PC-9 (cell line): ENCODE data around the gene HS3ST4.

Source experiments
- EZH2 ChIP-seq: fragments of 200-600 bp; sonication (generic); IDR thresholded peaks from 2 replicates; pipeline ENCODE4 v1.8.0; 2017; ENCODE audit warnings: antibody characterized with exemption, low read depth
- TF ChIP-seq, protein P1 (sequence below): fragments of 200-600 bp; sonication (generic); conservative IDR thresholded peaks from 2 replicates; pipeline ENCODE4 v1.6.1; 2017; ENCODE audit warnings: mixed run types, antibody characterized with exemption, mild to moderate bottlenecking, moderate library complexity

DNA sequence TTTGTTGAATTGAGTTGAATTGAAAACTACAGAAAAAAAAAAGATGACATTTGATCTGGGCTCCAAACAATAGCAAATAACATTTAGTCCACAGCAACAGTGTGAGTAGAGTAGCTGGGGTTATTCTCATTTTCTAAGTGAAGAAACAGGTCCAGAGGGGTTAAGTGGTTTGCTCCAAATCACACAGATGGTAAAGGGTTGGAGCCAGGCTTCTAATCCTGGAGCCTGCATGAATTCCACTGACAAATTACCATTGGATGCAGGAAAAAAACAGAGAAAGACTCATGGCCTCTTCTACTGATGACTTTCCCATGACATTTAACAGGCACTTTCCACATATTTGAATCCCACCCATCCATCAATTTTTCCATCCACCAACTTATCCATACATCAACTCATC lies 182.4 kb downstream of the HS3ST4 start:
- TF ChIP-seq, protein P1, sequence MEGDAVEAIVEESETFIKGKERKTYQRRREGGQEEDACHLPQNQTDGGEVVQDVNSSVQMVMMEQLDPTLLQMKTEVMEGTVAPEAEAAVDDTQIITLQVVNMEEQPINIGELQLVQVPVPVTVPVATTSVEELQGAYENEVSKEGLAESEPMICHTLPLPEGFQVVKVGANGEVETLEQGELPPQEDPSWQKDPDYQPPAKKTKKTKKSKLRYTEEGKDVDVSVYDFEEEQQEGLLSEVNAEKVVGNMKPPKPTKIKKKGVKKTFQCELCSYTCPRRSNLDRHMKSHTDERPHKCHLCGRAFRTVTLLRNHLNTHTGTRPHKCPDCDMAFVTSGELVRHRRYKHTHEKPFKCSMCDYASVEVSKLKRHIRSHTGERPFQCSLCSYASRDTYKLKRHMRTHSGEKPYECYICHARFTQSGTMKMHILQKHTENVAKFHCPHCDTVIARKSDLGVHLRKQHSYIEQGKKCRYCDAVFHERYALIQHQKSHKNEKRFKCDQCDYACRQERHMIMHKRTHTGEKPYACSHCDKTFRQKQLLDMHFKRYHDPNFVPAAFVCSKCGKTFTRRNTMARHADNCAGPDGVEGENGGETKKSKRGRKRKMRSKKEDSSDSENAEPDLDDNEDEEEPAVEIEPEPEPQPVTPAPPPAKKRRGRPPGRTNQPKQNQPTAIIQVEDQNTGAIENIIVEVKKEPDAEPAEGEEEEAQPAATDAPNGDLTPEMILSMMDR = no peak
- TF ChIP-seq EZH2 = no peak
